ENCODE measurements around the gene KIF19. TPM values are rescaled to one million over a fixed set of nuclear protein-coding genes. Genes with fewer than 3 reads are reported as not detected.

Gene KIF19
- total RNA-seq, 4 donors from 2014 or later = 0.41 to 1.8 (median 0.62) TPM; not detected in 1

GRCh38 chr17:74342224-74342623 lies 16.2 kb downstream of the KIF19 start:
- H3K36me3 ChIP-seq = no peaks in the 10 kb centered on the region
- H3K4me3 ChIP-seq = no peak overlapping the region
- intact Hi-C loops (cut with DNase I; ENCODE audit: low total_unique reads) = no loop called here
- no peaks in the 10 kb centered on the region for H3K4me1 ChIP-seq
- DNase-seq (no peak), ATAC-seq (no peak)
- H3K27me3 ChIP-seq = peaks cover 0 to 5% (median 0%) of the 10 kb centered on the region in 3 donors
- H3K9me3 ChIP-seq = no peaks in the 10 kb centered on the region
- H3K27ac ChIP-seq = no peak overlapping the region
- TF ChIP-seq POLR2A (IDR thresholded peaks at IDR 0.05) = no peak
- in situ Hi-C loops (cut with MboI; ENCODE audit: low sequenced_read_pairs in 4 of 4) = no loop called here

GRCh38 chr17:74343121-74343520 lies 17.1 kb downstream of the KIF19 start:
- Histone ChIP-seq H3K4me3 (no peak overlapping the region), H3K27me3 (no peaks in the 10 kb centered on the region), H3K36me3 (no peaks in the 10 kb centered on the region), H3K4me1 (no peaks in the 10 kb centered on the region), H3K27ac (no peak overlapping the region), H3K9me3 (no peaks in the 10 kb centered on the region)
- no peak for ATAC-seq
- intact Hi-C loops (cut with DNase I; ENCODE audit: low total_unique reads) = no loop called here
- in situ Hi-C loops (cut with MboI; ENCODE audit: low sequenced_read_pairs in 4 of 4) = no loop called here
- no peak for DNase-seq
- TF ChIP-seq POLR2A (IDR thresholded peaks at IDR 0.05) (no peak), CTCF (IDR thresholded peaks at IDR 0.05 in 4 of 5, conservative IDR thresholded peaks at IDR 0.05 in 1 of 5) (no peak)

GRCh38 chr17:74343526-74344284 lies 17.7 kb downstream of the KIF19 start:
- DNase-seq = no peak
- Histone ChIP-seq H3K27ac (no peak overlapping the region), H3K27me3 (no peaks in the 10 kb centered on the region), H3K4me1 (no peaks in the 10 kb centered on the region), H3K36me3 (no peaks in the 10 kb centered on the region), H3K9me3 (no peaks in the 10 kb centered on the region), H3K4me3 (no peak overlapping the region)
- in situ Hi-C loops (cut with MboI; ENCODE audit: low sequenced_read_pairs in 4 of 4) = no loop called here
- intact Hi-C loops (cut with DNase I; ENCODE audit: low total_unique reads) = no loop called here
- no peak for ATAC-seq
- no peak for TF ChIP-seq CTCF (IDR thresholded peaks at IDR 0.05 in 4 of 5, conservative IDR thresholded peaks at IDR 0.05 in 1 of 5)
- no peak for TF ChIP-seq POLR2A (IDR thresholded peaks at IDR 0.05)

- in situ Hi-C loops (cut with MboI; ENCODE audit: low sequenced_read_pairs in 4 of 4) (no loop called here), intact Hi-C loops (cut with DNase I; ENCODE audit: low total_unique reads) (no loop called here)
- no peak for ATAC-seq
- H3K4me3 ChIP-seq = no peak overlapping the region
- H3K4me1 ChIP-seq = no peaks in the 10 kb centered on the region
- H3K27me3 ChIP-seq = no peaks in the 10 kb centered on the region
- H3K27ac ChIP-seq = no peak overlapping the region
- DNase-seq = no peak
- H3K9me3 ChIP-seq = no peaks in the 10 kb centered on the region
- no peaks in the 10 kb centered on the region for H3K36me3 ChIP-seq
- TF ChIP-seq CTCF (IDR thresholded peaks at IDR 0.05 in 4 of 5, conservative IDR thresholded peaks at IDR 0.05 in 1 of 5) = no peak
- no peak for TF ChIP-seq POLR2A (IDR thresholded peaks at IDR 0.05)
Observed at GRCh38 chr17:74344658-74345057, 18.6 kb downstream of the KIF19 start.

GRCh38 chr17:74345433-74346241 lies 19.6 kb downstream of the KIF19 start:
- in situ Hi-C loops (cut with MboI; ENCODE audit: low sequenced_read_pairs in 4 of 4) (no loop called here), intact Hi-C loops (cut with DNase I; ENCODE audit: low total_unique reads) (no loop called here)
- H3K4me3 ChIP-seq = no peak overlapping the region
- H3K36me3 ChIP-seq = no peaks in the 10 kb centered on the region
- no peaks in the 10 kb centered on the region for H3K4me1 ChIP-seq
- H3K27ac ChIP-seq = no peak overlapping the region
- H3K9me3 ChIP-seq = no peaks in the 10 kb centered on the region
- DNase-seq = no peak
- ATAC-seq = no peak
- peaks cover under 1 to 7% (median 5%) of the 10 kb centered on the region in 3 donors for H3K27me3 ChIP-seq
- TF ChIP-seq POLR2A (IDR thresholded peaks at IDR 0.05) (no peak), CTCF (IDR thresholded peaks at IDR 0.05 in 4 of 5, conservative IDR thresholded peaks at IDR 0.05 in 1 of 5) (no peak)
